Mesothelial cell of epicardium (in vitro differentiated cells): ENCODE measurements around the gene TUT1. TPM values are rescaled to one million over a fixed set of nuclear protein-coding genes. Genes with fewer than 3 reads are reported as not detected.

Experiments
- DNase-seq, 2 experiments: peaks; one replicate each; pipeline ENCODE4 v3.0.0; 2021; ENCODE audit warnings: low spot score in 2 of 2; ENCODE audit not compliant: unreplicated experiment in 2 of 2
- H3K27ac Mint-ChIP-seq: 2 replicates; pipeline ENCODE4 v1.8.0; 2021; ENCODE audit warnings: mixed read lengths
- H3K27me3 Mint-ChIP-seq: 2 replicates; pipeline ENCODE4 v1.8.0; 2021; ENCODE audit warnings: low read depth, mixed read lengths
- H3K36me3 Mint-ChIP-seq: 2 replicates; pipeline ENCODE4 v1.8.0; 2021; ENCODE audit warnings: mixed read lengths
- H3K4me1 Mint-ChIP-seq: 2 replicates; pipeline ENCODE4 v1.8.0; 2021; ENCODE audit warnings: mixed read lengths
- H3K4me3 Mint-ChIP-seq: 2 replicates; pipeline ENCODE4 v1.8.0; 2021; ENCODE audit warnings: mild to moderate bottlenecking, moderate library complexity, mixed read lengths
- H3K9me3 Mint-ChIP-seq: 2 replicates; pipeline ENCODE4 v1.8.0; 2021; ENCODE audit warnings: mixed read lengths
- total RNA-seq: library from RNA; stranded (reverse); gene quantifications from 3 replicates; pipeline ENCODE4 v1.2.1, GENCODE V29; 2021
- TF ChIP-seq, protein P1 (sequence below): fragments of 200-600 bp; sonication (generic); IDR thresholded peaks from one replicate; pipeline ENCODE4 v1.5.0; 2021; ENCODE audit warnings: antibody characterized with exemption; ENCODE audit not compliant: unreplicated experiment

The TUT1 gene
- total RNA-seq, 1 donor from 2014 or later, result 24.2 TPM

DNA sequence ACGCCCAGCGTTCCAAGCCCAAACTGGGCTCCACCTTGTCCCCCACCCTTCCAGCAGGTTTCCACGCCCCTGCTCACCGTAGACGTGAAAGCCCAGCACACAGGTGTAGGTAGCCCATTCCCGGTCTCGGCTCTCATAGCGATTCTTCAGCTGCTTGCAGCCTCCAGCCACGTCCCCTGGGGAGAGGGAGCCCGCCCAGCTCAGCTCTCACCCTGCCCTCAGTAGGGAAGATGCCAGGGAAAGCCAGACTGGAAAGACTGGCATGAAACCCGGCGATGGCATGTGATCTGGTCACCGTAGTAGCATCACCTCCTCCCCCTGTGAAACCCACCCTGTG lies 11.7 kb upstream of the TUT1 start:
- Mint-ChIP-seq H3K4me1 (peaks cover 35% of the 10 kb centered on the region), H3K4me3 (peak overlapping the region; percentile 53), H3K27ac (peak overlapping the region; percentile 11), H3K9me3 (no peaks in the 10 kb centered on the region), H3K27me3 (peaks cover 4% of the 10 kb centered on the region), H3K36me3 (peaks cover 15% of the 10 kb centered on the region)
- no peak for DNase-seq
- TF ChIP-seq, protein P1, sequence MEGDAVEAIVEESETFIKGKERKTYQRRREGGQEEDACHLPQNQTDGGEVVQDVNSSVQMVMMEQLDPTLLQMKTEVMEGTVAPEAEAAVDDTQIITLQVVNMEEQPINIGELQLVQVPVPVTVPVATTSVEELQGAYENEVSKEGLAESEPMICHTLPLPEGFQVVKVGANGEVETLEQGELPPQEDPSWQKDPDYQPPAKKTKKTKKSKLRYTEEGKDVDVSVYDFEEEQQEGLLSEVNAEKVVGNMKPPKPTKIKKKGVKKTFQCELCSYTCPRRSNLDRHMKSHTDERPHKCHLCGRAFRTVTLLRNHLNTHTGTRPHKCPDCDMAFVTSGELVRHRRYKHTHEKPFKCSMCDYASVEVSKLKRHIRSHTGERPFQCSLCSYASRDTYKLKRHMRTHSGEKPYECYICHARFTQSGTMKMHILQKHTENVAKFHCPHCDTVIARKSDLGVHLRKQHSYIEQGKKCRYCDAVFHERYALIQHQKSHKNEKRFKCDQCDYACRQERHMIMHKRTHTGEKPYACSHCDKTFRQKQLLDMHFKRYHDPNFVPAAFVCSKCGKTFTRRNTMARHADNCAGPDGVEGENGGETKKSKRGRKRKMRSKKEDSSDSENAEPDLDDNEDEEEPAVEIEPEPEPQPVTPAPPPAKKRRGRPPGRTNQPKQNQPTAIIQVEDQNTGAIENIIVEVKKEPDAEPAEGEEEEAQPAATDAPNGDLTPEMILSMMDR, result no peak

DNA sequence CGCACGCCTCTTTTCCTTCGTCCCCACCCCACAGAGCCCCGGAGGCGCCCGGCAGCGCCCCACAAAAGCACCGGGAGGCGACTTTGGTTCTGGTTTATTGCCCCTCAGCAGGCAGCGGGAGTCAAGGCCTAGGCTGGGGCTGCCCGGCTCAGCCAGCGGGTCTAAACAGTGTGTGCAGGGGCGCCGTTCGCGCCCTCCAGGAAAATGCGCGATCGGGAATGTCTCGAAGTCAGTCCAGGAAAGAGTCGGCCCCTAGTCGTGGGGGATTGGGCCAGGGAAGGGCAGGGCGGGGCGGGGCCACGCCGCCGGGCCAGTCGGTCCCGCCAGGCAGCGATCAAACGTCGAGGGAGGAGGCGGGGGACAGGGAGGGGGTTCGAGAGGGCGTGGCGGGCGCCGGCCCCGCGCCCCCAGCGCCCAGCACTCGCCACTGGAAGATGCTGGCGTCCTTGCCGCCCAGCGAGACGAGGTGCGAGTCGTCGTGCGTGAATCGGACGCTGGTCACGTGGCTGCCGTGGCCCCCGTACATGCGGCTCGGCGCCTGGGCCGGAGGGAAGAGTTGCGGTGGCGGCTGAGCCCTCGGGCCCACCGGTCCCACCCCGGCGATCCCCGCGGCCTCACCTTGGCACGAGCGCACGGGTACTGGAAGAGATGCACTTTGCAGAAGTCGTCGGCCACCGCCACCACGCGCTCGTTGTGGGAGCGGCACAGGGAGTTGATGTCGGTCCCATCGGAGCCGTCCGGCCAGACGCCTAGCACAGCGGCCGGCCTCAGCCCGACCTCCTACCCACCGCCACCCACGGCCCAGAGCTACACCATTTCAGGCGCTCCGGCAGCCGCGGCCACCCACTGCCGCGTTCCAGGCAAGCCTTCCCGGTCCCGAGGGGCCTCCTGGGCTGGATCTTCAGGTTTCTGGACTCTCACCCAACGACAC lies 11.1 kb upstream of the TUT1 start:
- TF ChIP-seq, protein P1, result no peak
- H3K9me3 Mint-ChIP-seq, result no peaks in the 10 kb centered on the region
- peak overlapping the region; percentile 94 for H3K27ac Mint-ChIP-seq
- peak overlapping the region; percentile 81 for H3K4me3 Mint-ChIP-seq
- H3K36me3 Mint-ChIP-seq, result peaks cover 20% of the 10 kb centered on the region
- H3K4me1 Mint-ChIP-seq, result peaks cover 35% of the 10 kb centered on the region
- H3K27me3 Mint-ChIP-seq, result peaks cover 4% of the 10 kb centered on the region
- DNase-seq, result peak in 1 of 2 experiments; percentile 47

DNA sequence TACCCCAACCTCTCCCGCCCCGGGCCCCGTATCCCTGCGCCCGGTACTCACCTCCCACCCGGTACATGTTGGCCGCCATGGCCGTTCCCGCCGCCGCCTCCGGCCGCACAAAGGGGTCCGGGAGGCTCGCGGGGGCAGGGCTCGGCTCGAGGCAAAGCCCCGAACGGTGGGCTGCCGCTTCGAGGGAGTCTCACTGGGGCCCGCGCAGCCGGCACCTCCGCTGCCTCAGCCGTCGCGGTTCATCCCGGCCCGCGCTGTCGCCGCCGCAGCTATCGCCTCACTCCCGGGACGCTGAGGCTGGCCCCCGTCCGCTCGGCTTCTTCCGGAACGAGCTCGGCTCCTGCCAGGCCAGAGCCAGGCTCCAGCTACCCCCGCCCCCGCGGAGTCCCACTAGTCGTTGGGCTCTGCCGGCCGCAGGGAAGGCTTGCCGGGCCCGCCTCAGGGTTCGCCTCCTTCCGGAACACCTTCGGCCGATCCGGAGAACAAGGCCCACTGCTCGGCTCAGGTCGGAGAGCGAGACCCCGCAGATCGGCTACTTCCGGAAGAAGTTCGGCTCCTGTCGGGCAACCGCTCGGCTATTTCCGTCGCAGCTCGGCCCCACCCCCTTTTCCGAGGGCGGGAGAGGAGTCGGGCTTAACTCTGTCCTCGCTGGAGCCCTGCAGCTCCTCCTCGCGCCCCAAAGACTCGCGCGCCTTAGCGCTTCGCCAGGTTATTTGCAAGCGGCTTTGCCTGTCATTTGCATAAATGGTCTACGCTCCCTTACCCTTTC lies 10.2 kb upstream of the TUT1 start, which contains the start of gene MTA2:
MTA2 (minus strand) TSS at position 494 of the 769 bp plus-strand sequence; CDS start at position 79, 415 bp downstream.
- Mint-ChIP-seq H3K9me3 (no peaks in the 10 kb centered on the region), H3K27ac (peak within 1 kb of the TSS; percentile 94), H3K36me3 (peaks cover 22% of the 10 kb centered on the region), H3K4me3 (peak within 1 kb of the TSS; percentile 81), H3K4me1 (peaks cover 33% of the 10 kb centered on the region), H3K27me3 (peaks cover 4% of the 10 kb centered on the region)
- TF ChIP-seq, protein P1, result no peak
- peak; percentile 90 to 100 for DNase-seq

DNA sequence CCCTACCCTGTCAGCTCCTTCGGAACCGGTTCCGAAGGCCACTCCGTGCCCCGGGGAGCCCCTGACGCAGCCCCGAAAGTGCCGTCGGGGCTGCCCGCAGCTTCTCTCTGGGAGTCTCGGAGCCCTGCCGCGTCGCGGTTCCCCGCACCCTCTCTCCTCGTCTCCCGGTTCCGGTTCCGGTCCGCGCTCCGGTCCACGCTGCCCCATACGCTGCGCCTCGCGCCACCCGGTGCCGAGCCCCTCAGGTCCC lies 9.7 kb upstream of the TUT1 start:
- DNase-seq, result no peak
- Mint-ChIP-seq H3K9me3 (no peaks in the 10 kb centered on the region), H3K27ac (peak overlapping the region; percentile 82), H3K4me1 (peaks cover 33% of the 10 kb centered on the region), H3K36me3 (peaks cover 22% of the 10 kb centered on the region), H3K27me3 (peaks cover 4% of the 10 kb centered on the region), H3K4me3 (peak overlapping the region; percentile 81)
- TF ChIP-seq, protein P1, result no peak

DNA sequence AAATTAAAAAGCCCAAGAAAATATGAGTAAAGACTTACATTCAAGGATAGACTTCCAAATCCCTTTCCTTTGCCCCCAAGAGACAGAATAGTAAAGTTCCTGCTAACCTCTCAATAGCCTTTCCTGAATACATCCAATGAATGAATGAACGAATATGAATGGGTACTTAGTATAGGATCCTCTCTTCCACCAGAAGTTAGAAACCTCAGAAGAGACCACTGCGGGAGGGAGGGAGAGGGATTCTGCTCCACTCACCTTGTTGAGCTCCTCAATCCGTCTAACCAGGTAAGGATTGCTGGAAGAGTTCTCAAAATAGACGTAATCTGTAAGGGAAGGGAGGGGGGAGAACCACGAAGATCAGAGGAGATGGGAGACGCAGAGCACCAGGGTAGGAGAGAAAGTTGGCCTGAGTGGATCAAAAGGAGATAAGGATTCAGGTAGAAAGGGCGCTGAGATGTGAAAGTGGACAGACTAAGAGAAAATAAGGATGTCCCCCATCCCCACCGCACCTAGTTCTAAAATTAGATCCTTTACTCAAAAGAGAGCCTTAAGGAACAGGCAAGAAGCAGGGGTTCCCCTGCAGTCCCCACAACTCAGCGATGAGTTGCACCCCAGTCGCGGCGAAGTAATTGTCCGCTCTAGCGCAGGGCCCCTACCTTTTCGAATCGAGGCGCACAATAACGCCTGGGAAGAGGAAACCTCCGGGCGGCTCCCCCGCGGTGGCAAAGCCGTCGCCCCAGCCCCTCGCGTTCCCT lies 9.2 kb upstream of the TUT1 start:
- peak overlapping the region; percentile 81 for H3K4me3 Mint-ChIP-seq
- H3K9me3 Mint-ChIP-seq, result no peaks in the 10 kb centered on the region
- peak overlapping the region; percentile 82 for H3K27ac Mint-ChIP-seq
- TF ChIP-seq, protein P1, result no peak
- peaks cover 4% of the 10 kb centered on the region for H3K27me3 Mint-ChIP-seq
- H3K36me3 Mint-ChIP-seq, result peaks cover 23% of the 10 kb centered on the region
- peak in 1 of 2 experiments; percentile 53 for DNase-seq
- H3K4me1 Mint-ChIP-seq, result peaks cover 33% of the 10 kb centered on the region
